GM12878 (cell line): ENCODE measurements around the gene TSNAX. TPM values are rescaled to one million over a fixed set of nuclear protein-coding genes. Genes with fewer than 3 reads are reported as not detected.

Source experiments
- ATAC-seq: fragments of 200-7000 bp; cut with Tn5 transposase; 3 replicates; pipeline ENCODE4 v1.9.1; 2020; ENCODE audit warnings: mild to moderate bottlenecking, moderate library complexity
- BruUV-seq: library from RNA; stranded (reverse); fragments of 400-500 nt; replicated peaks from 2 replicates; lab custom pipeline; 2021; lab: Mats Ljungman, UMichigan
- CTCF ChIA-PET: fragments of 300-600 bp; sonication (Branson Sonifier 250); formaldehyde crosslinking; extraction: SDS; loops from one replicate; lab custom pipeline; 2021; ENCODE audit warnings: inconsistent platforms; lab: Yijun Ruan, JAX
- POLR2A ChIA-PET: fragments of 350-600 bp; formaldehyde crosslinking; extraction: SDS; loops from one replicate; lab custom pipeline; 2021; ENCODE audit warnings: inconsistent platforms; lab: Charles Lee
- RAD21 ChIA-PET: fragments of 300-600 bp; sonication (Branson Sonifier 250); formaldehyde crosslinking; loops from one replicate; lab custom pipeline; 2023; ENCODE audit warnings: antibody characterized with exemption; ENCODE audit not compliant: unreplicated experiment; lab: Charles Lee
- SMC1A ChIA-PET: fragments of 300-600 bp; sonication (Branson Sonifier 250); formaldehyde crosslinking; loops from one replicate; lab custom pipeline; 2023; ENCODE audit not compliant: unreplicated experiment, uncharacterized antibody; lab: Charles Lee
- DNase-seq: peaks from one replicate; pipeline ENCODE4 v3.0.0-alpha.2; 2011; ENCODE audit warnings: low read depth, low spot score
- FAIRE-seq: peaks from 3 replicates; lab custom pipeline; 2011; peaks lifted over from hg19 to GRCh38; lab: Jason Lieb, UNC
- H2AFZ ChIP-seq: 2 replicates; pipeline ENCODE4 v1.6.0; 2011; ENCODE audit warnings: low read depth, low read length, control low read depth; ENCODE audit not compliant: control insufficient read depth
- H3K27ac ChIP-seq: 2 replicates; pipeline ENCODE4 v1.5.1; 2011; ENCODE audit warnings: control low read depth; ENCODE audit not compliant: control insufficient read depth, insufficient read depth
- H3K27me3 ChIP-seq, 2 experiments: replicated peaks in 1 of 2; 2 replicates each; pipeline versions ENCODE4 v1.6.0 to v1.6.1; 2011; ENCODE audit warnings: low read length in 1 of 2; ENCODE audit not compliant: control insufficient read depth in 2 of 2, insufficient read depth in 2 of 2
- H3K36me3 ChIP-seq, 2 experiments: 2 replicates each; pipeline ENCODE4 v1.5.1; 2011; ENCODE audit warnings: low read length in 1 of 2; ENCODE audit not compliant: control insufficient read depth in 2 of 2, insufficient read depth in 2 of 2
- H3K4me1 ChIP-seq: 2 replicates; pipeline ENCODE4 v1.6.1; 2011; ENCODE audit warnings: mild to moderate bottlenecking, low read length, moderate library complexity, mixed read lengths; ENCODE audit not compliant: control insufficient read depth, insufficient read depth
- H3K4me2 ChIP-seq: 2 replicates; pipeline ENCODE4 v1.6.0; 2011; ENCODE audit warnings: control low read depth; ENCODE audit not compliant: control insufficient read depth, insufficient read depth
- H3K4me3 ChIP-seq: fragments of 200-600 bp; sonication (generic); 2 replicates; pipeline ENCODE4 v1.5.1; 2016
- H3K79me2 ChIP-seq: 2 replicates; pipeline ENCODE4 v1.6.0; 2011; ENCODE audit warnings: low read length; ENCODE audit not compliant: control insufficient read depth, insufficient read depth
- H3K9ac ChIP-seq: 2 replicates; pipeline ENCODE4 v1.8.0; 2011; ENCODE audit warnings: low read length, control low read depth, mixed read lengths; ENCODE audit not compliant: control insufficient read depth, insufficient read depth
- H3K9me3 ChIP-seq: replicated peaks from 3 replicates; pipeline ENCODE4 v1.5.1; 2011; ENCODE audit warnings: mild to moderate bottlenecking, low read length; ENCODE audit not compliant: control insufficient read depth, insufficient read depth
- H4K20me1 ChIP-seq: 2 replicates; pipeline ENCODE4 v1.6.0; 2011; ENCODE audit not compliant: control insufficient read depth, insufficient read depth
- BCL11A ChIP-seq: IDR thresholded peaks from 2 replicates; pipeline ENCODE4 v1.6.1; 2011; ENCODE audit warnings: low read depth, low read length
- BMI1 ChIP-seq: fragments of 450-650 bp; IDR thresholded peaks from 2 replicates; pipeline ENCODE4 v1.6.1; 2016; ENCODE audit warnings: mild to moderate bottlenecking, moderate library complexity, borderline replicate concordance
- ESRRA ChIP-seq: IDR thresholded peaks from 2 replicates; pipeline ENCODE4 v1.6.1; 2012; ENCODE audit warnings: mild to moderate bottlenecking, low read length, improper control_type of control experiment
- IKZF1 ChIP-seq: fragments of 450-650 bp; conservative IDR thresholded peaks from 2 replicates; pipeline ENCODE4 v1.6.1; 2017; ENCODE audit warnings: antibody characterized with exemption, mild to moderate bottlenecking
- NFYB ChIP-seq: IDR thresholded peaks from 2 replicates; pipeline ENCODE4 v1.6.1; 2011; ENCODE audit warnings: low read depth, mild to moderate bottlenecking, low read length, improper control_type of control experiment, moderate library complexity; ENCODE audit not compliant: insufficient read depth
- PAX8 ChIP-seq: fragments of 450-650 bp; IDR thresholded peaks from 2 replicates; pipeline ENCODE4 v1.6.1; 2017; ENCODE audit warnings: mild to moderate bottlenecking, moderate library complexity
- PML ChIP-seq: IDR thresholded peaks from 2 replicates; pipeline ENCODE4 v1.6.1; 2012; ENCODE audit warnings: low read length, inconsistent platforms
- POLR2A ChIP-seq: IDR thresholded peaks from 2 replicates; pipeline ENCODE4 v1.6.1; 2011; ENCODE audit warnings: low read depth, mild to moderate bottlenecking, low read length
- RUNX3 ChIP-seq: IDR thresholded peaks from 2 replicates; pipeline ENCODE4 v1.6.1; 2012; ENCODE audit warnings: low read length, inconsistent platforms
- SRF ChIP-seq, 2 experiments: IDR thresholded peaks; 2 replicates each; pipeline ENCODE4 v1.6.1; 2011; ENCODE audit warnings: low read depth in 2 of 2, low read length in 2 of 2, mild to moderate bottlenecking in 1 of 2, moderate library complexity in 1 of 2
- TCF12 ChIP-seq: IDR thresholded peaks from 2 replicates; pipeline ENCODE4 v1.6.1; 2011; ENCODE audit warnings: low read depth, mild to moderate bottlenecking, low read length
- WGBS: methylation state at CpG from one replicate; pipeline ENCODE4 v1.1.6; 2016; ENCODE audit warnings: low lambda C conversion rate; ENCODE audit not compliant: insufficient replicate concordance, insufficient coverage; ENCODE audit errors: missing lambda C conversion rate; 5-methylcytosine and 5-hydroxymethylcytosine counted together
- in situ Hi-C: fragments of 300-500 bp; cut with MboI; formaldehyde crosslinking; loops from 9 replicates; pipeline ENCODE4 v1.14.3; 2018; ENCODE audit warnings: mixed read lengths
- intact Hi-C: fragments of 100-400 bp; cut with micrococcal nuclease; formaldehyde crosslinking; loops from one replicate; pipeline ENCODE4 v1.14.2; 2022; ENCODE audit not compliant: unreplicated experiment
- polyA plus RNA-seq, 11 experiments: library from polyadenylated mRNA; depleted of rRNA in 4 of 11; unstranded in 6 of 11; stranded (reverse) in 5 of 11; fragments of >200 nt; fragmentation: Nextera tagmentation in 4 of 11; fragmentation: Illumina TruSeq in 1 of 11; extraction: Ambion mirVana in 4 of 11; extraction: Trizol in 1 of 11; gene quantifications; 1 replicate in 1 of 11; 2 replicates in 10 of 11; pipeline versions ENCODE4 v1.2.1 to v1.2.3, GENCODE V29; 2011 to 2016; ENCODE audit warnings: inconsistent platforms in 2 of 11, missing spikeins in 2 of 11, low read depth in 1 of 11
- total RNA-seq, 4 experiments: library from RNA; depleted of rRNA in 3 of 4; stranded (reverse); fragments of >200 nt in 3 of 4; fragmentation: Illumina TruSeq in 1 of 4; extraction: Trizol in 1 of 4; gene quantifications; 2 replicates each; pipeline versions ENCODE4 v1.2.1 to v1.2.3, GENCODE V29; 2013 to 2021
- TF ChIP-seq, protein P1 (sequence below): IDR thresholded peaks from 2 replicates; pipeline ENCODE4 v1.6.1; 2012; ENCODE audit warnings: low read depth, low read length, improper control_type of control experiment
- TF ChIP-seq, protein P2 (sequence below): fragments of 450-650 bp; IDR thresholded peaks from 2 replicates; pipeline ENCODE4 v1.6.1; 2018; ENCODE audit warnings: borderline replicate concordance, mild to moderate bottlenecking; ENCODE audit not compliant: partially characterized antibody

TSNAX gene
- total and polyA plus RNA-seq, 10 of the 15 experiments (the other 5 are each of a cell fraction or from before 2014, with no cell fraction given), result 24.8 to 49.7 (median 35.6) TPM

DNA sequence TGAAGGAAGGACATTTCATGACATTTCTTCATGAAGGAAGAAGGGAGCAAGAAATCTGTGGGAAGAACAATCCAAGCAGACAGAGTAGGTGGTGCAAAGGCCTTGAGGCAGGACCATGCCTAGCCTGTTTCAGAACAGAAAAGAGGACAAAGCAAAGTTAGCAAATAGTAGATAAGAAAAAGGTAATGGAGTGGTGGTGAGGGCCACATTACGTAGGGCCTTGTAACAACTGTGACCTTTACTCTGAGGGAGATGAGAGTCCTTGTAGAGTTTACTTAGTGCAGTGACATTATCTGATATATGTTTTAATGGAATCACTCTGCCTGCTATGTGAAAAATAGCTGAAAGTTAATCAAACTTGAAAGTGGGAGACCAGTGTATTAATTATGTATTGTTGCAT is 6.4 kb upstream of the TSNAX start (continued):
- no peak for TF ChIP-seq ESRRA

DNA sequence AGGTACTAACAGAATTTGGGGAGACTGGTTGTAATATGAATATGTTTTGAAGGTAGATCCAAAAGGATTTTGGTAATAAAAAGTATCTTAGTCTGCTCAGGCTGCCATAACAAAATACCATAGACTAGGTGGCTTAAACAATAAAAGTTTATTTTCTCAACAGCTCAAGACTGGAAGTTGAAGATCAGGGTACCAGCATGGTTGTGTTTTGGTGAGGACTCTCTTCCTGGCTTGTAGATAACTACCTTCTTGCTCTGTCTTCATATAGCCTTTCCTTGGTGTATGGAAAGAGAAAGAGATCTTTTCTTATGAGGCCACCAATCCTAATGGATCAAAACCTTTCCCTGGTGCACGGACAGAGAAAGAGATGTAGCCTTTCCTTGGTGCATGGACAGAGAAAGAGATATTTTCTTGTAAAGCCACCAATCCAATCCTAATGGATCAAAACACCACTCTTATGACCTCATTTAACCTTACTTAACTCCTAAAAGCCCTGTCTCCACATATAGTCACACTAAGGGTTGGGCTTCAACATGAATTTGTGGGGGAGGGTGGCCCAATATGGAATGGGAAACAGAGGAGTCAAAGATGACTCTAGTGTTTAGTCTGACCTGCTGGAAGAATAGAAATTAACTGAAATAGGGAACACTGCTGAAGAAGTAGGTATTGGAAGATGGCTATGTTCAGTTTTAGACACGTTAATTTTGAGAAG is 5.4 kb upstream of the TSNAX start:
- intact Hi-C loops, result no loop called here
- no peak for DNase-seq
- BruUV-seq, result no TSS peak
- Histone ChIP-seq H3K4me1 (peaks cover 5% of the 10 kb centered on the region; the same call in 1 of the 2 replicates), H4K20me1 (no peaks in the 10 kb centered on the region), H3K36me3 (no peaks in the 10 kb centered on the region), H2AFZ (no peak overlapping the region), H3K9me3 (no peaks in the 10 kb centered on the region), H3K4me2 (no peak overlapping the region), H3K79me2 (peaks cover 1% of the 10 kb centered on the region; the same call in 1 of the 2 replicates), H3K27ac (no peak overlapping the region), H3K9ac (no peak overlapping the region), H3K4me3 (no peak overlapping the region), H3K27me3 (no peaks in the 10 kb centered on the region)
- ChIA-PET RAD21 (no interaction called here), SMC1A (no interaction called here), CTCF (no interaction called here), POLR2A (no interaction called here)
- WGBS, result 73% methylated on average over 2 of the region's 2 CpGs
- FAIRE-seq, result no peak
- TF ChIP-seq POLR2A (no peak), BCL11A (no peak)
- TF ChIP-seq, protein P1, sequence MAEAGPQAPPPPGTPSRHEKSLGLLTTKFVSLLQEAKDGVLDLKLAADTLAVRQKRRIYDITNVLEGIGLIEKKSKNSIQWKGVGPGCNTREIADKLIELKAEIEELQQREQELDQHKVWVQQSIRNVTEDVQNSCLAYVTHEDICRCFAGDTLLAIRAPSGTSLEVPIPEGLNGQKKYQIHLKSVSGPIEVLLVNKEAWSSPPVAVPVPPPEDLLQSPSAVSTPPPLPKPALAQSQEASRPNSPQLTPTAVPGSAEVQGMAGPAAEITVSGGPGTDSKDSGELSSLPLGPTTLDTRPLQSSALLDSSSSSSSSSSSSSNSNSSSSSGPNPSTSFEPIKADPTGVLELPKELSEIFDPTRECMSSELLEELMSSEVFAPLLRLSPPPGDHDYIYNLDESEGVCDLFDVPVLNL, result no peak
- in situ Hi-C loops, result no loop called here
- no peak for ATAC-seq

DNA sequence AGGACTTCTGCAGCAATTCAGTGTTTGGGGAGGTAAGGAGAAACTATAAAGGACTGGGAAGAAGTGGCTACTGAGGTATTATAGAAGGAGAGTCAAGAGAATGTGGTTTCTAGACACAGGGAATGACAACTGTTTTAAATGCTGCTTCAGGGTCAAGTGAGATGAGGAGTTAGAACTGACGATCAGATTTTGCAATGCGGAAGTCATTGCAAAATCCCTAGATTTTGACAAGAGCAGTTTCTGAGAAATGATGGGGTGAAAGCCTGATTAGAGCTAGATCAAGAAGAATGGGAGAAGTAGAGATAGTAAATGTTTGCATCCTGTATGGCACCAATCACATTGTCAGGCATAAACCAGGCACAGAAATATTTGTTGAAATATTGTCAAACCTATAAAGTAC is 4.7 kb upstream of the TSNAX start:
- POLR2A ChIA-PET, result no interaction called here
- no peak overlapping the region for H3K4me2 ChIP-seq
- H3K9me3 ChIP-seq, result no peaks in the 10 kb centered on the region
- no peak overlapping the region for H3K4me3 ChIP-seq
- no peak for DNase-seq
- in situ Hi-C loops (no loop called here), intact Hi-C loops (no loop called here)
- H2AFZ ChIP-seq, result no peak overlapping the region
- FAIRE-seq, result no peak
- no peak overlapping the region for H3K9ac ChIP-seq
- H3K36me3 ChIP-seq, result no peaks in the 10 kb centered on the region
- RAD21 ChIA-PET, result no interaction called here
- no peak for TF ChIP-seq RUNX3
- TF ChIP-seq SRF (IDR thresholded peaks at IDR 0.05; ENCODE audit: low read depth in 2 of 2, low read length in 2 of 2), result no peak
- no peak for TF ChIP-seq IKZF1
- TF ChIP-seq NFYB, result no peak
- no peak for TF ChIP-seq BMI1
- no peak for TF ChIP-seq TCF12
- no peak for TF ChIP-seq PAX8
- TF ChIP-seq PML, result no peak
- TF ChIP-seq POLR2A, result no peak
- TF ChIP-seq, protein P2, sequence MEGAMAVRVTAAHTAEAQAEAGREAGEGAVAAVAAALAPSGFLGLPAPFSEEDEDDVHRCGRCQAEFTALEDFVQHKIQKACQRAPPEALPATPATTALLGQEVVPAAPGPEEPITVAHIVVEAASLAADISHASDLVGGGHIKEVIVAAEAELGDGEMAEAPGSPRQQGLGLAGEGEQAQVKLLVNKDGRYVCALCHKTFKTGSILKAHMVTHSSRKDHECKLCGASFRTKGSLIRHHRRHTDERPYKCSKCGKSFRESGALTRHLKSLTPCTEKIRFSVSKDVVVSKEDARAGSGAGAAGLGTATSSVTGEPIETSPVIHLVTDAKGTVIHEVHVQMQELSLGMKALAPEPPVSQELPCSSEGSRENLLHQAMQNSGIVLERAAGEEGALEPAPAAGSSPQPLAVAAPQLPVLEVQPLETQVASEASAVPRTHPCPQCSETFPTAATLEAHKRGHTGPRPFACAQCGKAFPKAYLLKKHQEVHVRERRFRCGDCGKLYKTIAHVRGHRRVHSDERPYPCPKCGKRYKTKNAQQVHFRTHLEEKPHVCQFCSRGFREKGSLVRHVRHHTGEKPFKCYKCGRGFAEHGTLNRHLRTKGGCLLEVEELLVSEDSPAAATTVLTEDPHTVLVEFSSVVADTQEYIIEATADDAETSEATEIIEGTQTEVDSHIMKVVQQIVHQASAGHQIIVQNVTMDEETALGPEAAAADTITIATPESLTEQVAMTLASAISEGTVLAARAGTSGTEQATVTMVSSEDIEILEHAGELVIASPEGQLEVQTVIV, result no peak
- no TSS peak for BruUV-seq
- H3K79me2 ChIP-seq, result peaks cover 5% of the 10 kb centered on the region
- H3K4me1 ChIP-seq, result peaks cover 5% of the 10 kb centered on the region; the same call in 1 of the 2 replicates
- CTCF ChIA-PET, result no interaction called here
- WGBS, result 61% methylated on average over 2 of the region's 2 CpGs
- no peak for ATAC-seq
- SMC1A ChIA-PET, result no interaction called here
- H3K27me3 ChIP-seq, result no peaks in the 10 kb centered on the region
- no peaks in the 10 kb centered on the region for H4K20me1 ChIP-seq
- H3K27ac ChIP-seq, result no peak overlapping the region
